Mesothelial cell of epicardium (in vitro differentiated cells): Measurements from ENCODE around the gene PIK3CA. TPM values are rescaled to one million over a fixed set of nuclear protein-coding genes. Genes with fewer than 3 reads are reported as not detected.

Experiments used
- DNase-seq, 2 experiments: peaks; one replicate each; pipeline ENCODE4 v3.0.0; 2021; ENCODE audit warnings: low spot score in 2 of 2; ENCODE audit not compliant: unreplicated experiment in 2 of 2
- H3K27ac Mint-ChIP-seq: 2 replicates; pipeline ENCODE4 v1.8.0; 2021; ENCODE audit warnings: mixed read lengths
- H3K27me3 Mint-ChIP-seq: 2 replicates; pipeline ENCODE4 v1.8.0; 2021; ENCODE audit warnings: low read depth, mixed read lengths
- H3K36me3 Mint-ChIP-seq: 2 replicates; pipeline ENCODE4 v1.8.0; 2021; ENCODE audit warnings: mixed read lengths
- H3K4me1 Mint-ChIP-seq: 2 replicates; pipeline ENCODE4 v1.8.0; 2021; ENCODE audit warnings: mixed read lengths
- H3K4me3 Mint-ChIP-seq: 2 replicates; pipeline ENCODE4 v1.8.0; 2021; ENCODE audit warnings: mild to moderate bottlenecking, moderate library complexity, mixed read lengths
- H3K9me3 Mint-ChIP-seq: 2 replicates; pipeline ENCODE4 v1.8.0; 2021; ENCODE audit warnings: mixed read lengths
- CTCF ChIP-seq: fragments of 200-600 bp; sonication (generic); IDR thresholded peaks from one replicate; pipeline ENCODE4 v1.5.0; 2021; ENCODE audit warnings: antibody characterized with exemption; ENCODE audit not compliant: unreplicated experiment
- total RNA-seq: library from RNA; stranded (reverse); gene quantifications from 3 replicates; pipeline ENCODE4 v1.2.1, GENCODE V29; 2021

PIK3CA gene
- total RNA-seq, 1 donor from 2014 or later: 22.4 TPM

DNA sequence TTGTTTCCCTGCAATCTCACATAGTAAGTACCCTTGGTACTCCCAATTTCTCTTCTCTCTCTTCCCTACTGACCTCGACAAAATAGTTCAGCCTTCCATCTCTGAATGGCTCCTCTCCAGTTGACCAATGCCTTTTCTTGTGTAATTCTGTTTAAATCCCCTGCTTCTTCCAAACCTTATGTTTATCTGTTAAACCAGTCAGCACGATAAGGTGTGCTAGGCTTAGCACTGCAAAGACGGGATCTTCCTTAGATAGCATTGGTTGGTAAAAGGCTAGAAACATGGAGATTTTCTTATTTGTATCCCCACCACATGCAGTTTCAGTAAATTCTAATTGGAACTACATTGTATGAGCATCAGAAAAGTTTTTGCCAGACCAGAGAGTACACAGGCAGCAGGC is 128.6 kb downstream of the PIK3CA start:
- no peak overlapping the region for H3K27ac Mint-ChIP-seq
- no peak overlapping the region for H3K4me3 Mint-ChIP-seq
- H3K36me3 Mint-ChIP-seq: no peaks in the 10 kb centered on the region
- H3K27me3 Mint-ChIP-seq: peaks cover 1% of the 10 kb centered on the region
- no peak for TF ChIP-seq CTCF
- no peak for DNase-seq
- H3K9me3 Mint-ChIP-seq: no peaks in the 10 kb centered on the region
- no peaks in the 10 kb centered on the region for H3K4me1 Mint-ChIP-seq

DNA sequence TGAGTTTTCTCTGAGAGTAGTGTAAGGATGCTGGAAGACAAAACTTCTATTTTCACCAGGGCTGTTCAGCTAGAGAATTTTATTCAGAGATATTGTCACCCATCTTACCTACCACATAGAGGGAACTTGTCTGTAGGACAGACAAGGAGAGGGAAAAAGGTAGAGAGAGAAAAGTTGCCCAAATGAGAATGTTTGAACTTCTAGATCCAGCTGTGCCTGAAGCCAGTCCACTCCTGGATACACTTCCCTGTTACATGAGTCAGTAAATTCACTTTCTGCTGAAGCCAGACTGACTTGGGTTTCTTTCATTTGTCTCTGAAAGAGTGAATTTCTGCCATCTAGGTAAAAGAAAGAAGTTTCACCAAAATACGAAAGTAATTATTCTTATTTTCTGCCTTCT is 130.0 kb downstream of the PIK3CA start:
- no peak for DNase-seq
- no peak overlapping the region for H3K27ac Mint-ChIP-seq
- peaks cover 1% of the 10 kb centered on the region for H3K27me3 Mint-ChIP-seq

GRCh38 chr3:179278932-179279693 is 131.0 kb downstream of the PIK3CA start:
- H3K9me3 Mint-ChIP-seq: no peaks in the 10 kb centered on the region
- peaks cover 1% of the 10 kb centered on the region for H3K27me3 Mint-ChIP-seq
- no peak overlapping the region for H3K27ac Mint-ChIP-seq
- no peak overlapping the region for H3K4me3 Mint-ChIP-seq
- TF ChIP-seq CTCF: no peak
- no peaks in the 10 kb centered on the region for H3K36me3 Mint-ChIP-seq
- DNase-seq: no peak
- no peaks in the 10 kb centered on the region for H3K4me1 Mint-ChIP-seq

More for the DNA sequence above, 130.0 kb downstream of the PIK3CA start:
- Mint-ChIP-seq H3K9me3 (no peaks in the 10 kb centered on the region), H3K4me3 (no peak overlapping the region), H3K4me1 (no peaks in the 10 kb centered on the region), H3K36me3 (no peaks in the 10 kb centered on the region)
- TF ChIP-seq CTCF: no peak

DNA sequence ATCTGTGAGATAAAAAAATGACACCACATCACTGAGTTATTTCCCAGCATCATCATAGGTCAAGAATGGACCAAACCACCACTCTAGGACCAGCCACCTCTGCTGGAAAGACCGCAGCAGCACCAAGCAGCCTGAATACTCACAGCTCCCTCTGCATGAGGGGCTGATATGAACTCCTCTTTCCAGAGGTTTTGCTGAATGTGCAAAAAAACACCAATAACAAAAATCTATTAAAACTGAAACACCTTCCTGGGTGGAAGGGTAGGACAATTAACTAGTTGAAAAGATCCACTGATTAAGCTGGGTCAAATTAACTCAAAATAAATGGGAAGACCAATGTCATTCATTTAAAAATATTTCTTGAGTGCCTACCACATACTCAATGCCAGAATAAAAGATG is 131.7 kb downstream of the PIK3CA start:
- Mint-ChIP-seq H3K4me3 (no peak overlapping the region), H3K9me3 (no peaks in the 10 kb centered on the region), H3K27ac (no peak overlapping the region), H3K36me3 (no peaks in the 10 kb centered on the region), H3K27me3 (peaks cover 1% of the 10 kb centered on the region), H3K4me1 (no peaks in the 10 kb centered on the region)
- no peak for DNase-seq
- no peak for TF ChIP-seq CTCF

- H3K27me3 Mint-ChIP-seq: peaks cover 1% of the 10 kb centered on the region
- H3K36me3 Mint-ChIP-seq: no peaks in the 10 kb centered on the region
- TF ChIP-seq CTCF: no peak
- DNase-seq: no peak
- no peak overlapping the region for H3K4me3 Mint-ChIP-seq
- H3K27ac Mint-ChIP-seq: no peak overlapping the region
- H3K9me3 Mint-ChIP-seq: no peaks in the 10 kb centered on the region
- peaks cover 3% of the 10 kb centered on the region for H3K4me1 Mint-ChIP-seq
These were observed 133.7 kb downstream of the PIK3CA start for GRCh38 chr3:179281825-179282224.
